NT2/D1 (cell line): ENCODE measurements around the gene UQCC3.

Experiments
- SUZ12 ChIP-seq: IDR thresholded peaks from 2 replicates; pipeline ENCODE4 v1.6.1; 2011; ENCODE audit not compliant: insufficient read length, insufficient read depth; ENCODE audit errors: extremely low read depth
- YY1 ChIP-seq: IDR thresholded peaks from 2 replicates; pipeline ENCODE4 v1.6.1; 2011; ENCODE audit not compliant: insufficient read length, insufficient read depth

- no peak for TF ChIP-seq SUZ12
- TF ChIP-seq YY1, result no peak
Observed at GRCh38 chr11:62665075-62665598, 6.3 kb upstream of the UQCC3 start, which contains the start of the genes C11orf98 and CSKMT.
